ENCODE measurements around the gene CORT. TPM values are rescaled to one million over a fixed set of nuclear protein-coding genes. Genes with fewer than 3 reads are reported as not detected.

The CORT gene
- total RNA-seq, 4 donors from 2014 or later = not detected

- H3K4me3 ChIP-seq = no peak overlapping the region
- no peak for DNase-seq (ENCODE audit: low spot score in 2 of 2)
- no peaks in the 10 kb centered on the region for H3K9me3 ChIP-seq
- no peaks in the 10 kb centered on the region for H3K36me3 ChIP-seq
- WGBS = 73% methylated on average over 14 of the region's 14 CpGs
- TF ChIP-seq POLR2A (IDR thresholded peaks at IDR 0.05) (no peak), POLR2AphosphoS5 (IDR thresholded peaks at IDR 0.05) (no peak), CTCF (IDR thresholded peaks at IDR 0.05) (no peak), EP300 (IDR thresholded peaks at IDR 0.05) (no peak)
- no peak overlapping the region for H3K27ac ChIP-seq
- H3K4me1 ChIP-seq = peaks cover 23% of the 10 kb centered on the region
- no peaks in the 10 kb centered on the region for H3K27me3 ChIP-seq
These were observed 16.7 kb upstream of the CORT start for GRCh38 chr1:10432910-10433700.

- H3K9me3 ChIP-seq = no peaks in the 10 kb centered on the region
- peaks cover 23% of the 10 kb centered on the region for H3K4me1 ChIP-seq
- TF ChIP-seq POLR2A (IDR thresholded peaks at IDR 0.05) (no peak), CTCF (IDR thresholded peaks at IDR 0.05) (no peak), EP300 (IDR thresholded peaks at IDR 0.05) (no peak), POLR2AphosphoS5 (IDR thresholded peaks at IDR 0.05) (no peak)
- H3K27ac ChIP-seq = no peak overlapping the region
- H3K27me3 ChIP-seq = no peaks in the 10 kb centered on the region
- no peaks in the 10 kb centered on the region for H3K36me3 ChIP-seq
- WGBS = 87% methylated on average over 11 of the region's 11 CpGs
- no peak overlapping the region for H3K4me3 ChIP-seq
- DNase-seq (ENCODE audit: low spot score in 2 of 2) = no peak
These were observed 16.0 kb upstream of the CORT start for GRCh38 chr1:10433790-10434189.

GRCh38 chr1:10434590-10434989 is 15.2 kb upstream of the CORT start:
- Histone ChIP-seq H3K27me3 (no peaks in the 10 kb centered on the region), H3K4me1 (peaks cover 21% of the 10 kb centered on the region), H3K9me3 (no peaks in the 10 kb centered on the region), H3K27ac (no peak overlapping the region), H3K4me3 (no peak overlapping the region), H3K36me3 (no peaks in the 10 kb centered on the region)
- DNase-seq (ENCODE audit: low spot score in 2 of 2) = no peak
- 89% methylated on average over 5 of the region's 5 CpGs for WGBS
- TF ChIP-seq EP300 (IDR thresholded peaks at IDR 0.05) (no peak), POLR2A (IDR thresholded peaks at IDR 0.05) (no peak), CTCF (IDR thresholded peaks at IDR 0.05) (no peak), POLR2AphosphoS5 (IDR thresholded peaks at IDR 0.05) (no peak)

- Histone ChIP-seq H3K4me3 (no peak overlapping the region), H3K4me1 (no peaks in the 10 kb centered on the region), H3K36me3 (peaks cover 4% of the 10 kb centered on the region), H3K27me3 (no peaks in the 10 kb centered on the region), H3K9me3 (no peaks in the 10 kb centered on the region), H3K27ac (no peak overlapping the region)
- DNase-seq (ENCODE audit: low spot score in 2 of 2) = no peak
- 97% methylated on average over 1 of the region's 1 CpG for WGBS
- TF ChIP-seq POLR2AphosphoS5 (IDR thresholded peaks at IDR 0.05) = no peak
- TF ChIP-seq POLR2A (IDR thresholded peaks at IDR 0.05) = no peak
- no peak for TF ChIP-seq EP300 (IDR thresholded peaks at IDR 0.05)
- no peak for TF ChIP-seq CTCF (IDR thresholded peaks at IDR 0.05)
These were observed 12.8 kb upstream of the CORT start for GRCh38 chr1:10437052-10437451.

GRCh38 chr1:10438677-10439163 is 11.1 kb upstream of the CORT start:
- Histone ChIP-seq H3K27ac (no peak overlapping the region), H3K9me3 (no peaks in the 10 kb centered on the region), H3K4me3 (no peak overlapping the region), H3K27me3 (no peaks in the 10 kb centered on the region), H3K36me3 (peaks cover 4% of the 10 kb centered on the region), H3K4me1 (no peaks in the 10 kb centered on the region)
- DNase-seq (ENCODE audit: low spot score in 2 of 2) = no peak
- TF ChIP-seq POLR2A (IDR thresholded peaks at IDR 0.05) = no peak
- WGBS = 84% methylated on average over 7 of the region's 7 CpGs
